Hematopoietic multipotent progenitor cell treated with erythropoietin and hydrocortisone succinate and interleukin-3 and kit ligand, for 15 days (in vitro differentiated cells): ENCODE results near the gene CDH22.

Source experiments
- DNase-seq: peaks from one replicate; pipeline ENCODE4 v3.0.0-alpha.2; 2015; ENCODE audit warnings: low spot score

CDH22 gene

DNA sequence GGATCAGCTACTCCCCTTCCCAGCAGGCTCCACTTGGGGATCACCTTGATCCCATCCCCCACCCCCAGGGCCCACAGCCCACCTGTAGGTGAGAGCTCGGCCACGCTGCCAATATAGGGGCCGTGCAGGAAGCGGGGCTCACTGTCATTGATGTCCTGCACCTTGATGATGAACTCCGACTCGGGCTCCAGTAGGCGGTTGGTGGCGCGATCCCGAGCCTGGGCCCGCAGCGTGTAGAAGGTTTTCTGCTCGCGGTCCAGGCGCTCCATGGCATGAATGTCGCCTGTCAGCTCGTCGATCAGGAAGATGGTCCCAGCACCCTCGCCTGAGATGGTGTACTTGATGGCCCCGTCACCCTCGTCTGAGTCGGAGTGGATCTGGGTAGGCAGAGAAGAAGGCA is 67.4 kb downstream of the CDH22 start:
- DNase-seq: no peak

DNA sequence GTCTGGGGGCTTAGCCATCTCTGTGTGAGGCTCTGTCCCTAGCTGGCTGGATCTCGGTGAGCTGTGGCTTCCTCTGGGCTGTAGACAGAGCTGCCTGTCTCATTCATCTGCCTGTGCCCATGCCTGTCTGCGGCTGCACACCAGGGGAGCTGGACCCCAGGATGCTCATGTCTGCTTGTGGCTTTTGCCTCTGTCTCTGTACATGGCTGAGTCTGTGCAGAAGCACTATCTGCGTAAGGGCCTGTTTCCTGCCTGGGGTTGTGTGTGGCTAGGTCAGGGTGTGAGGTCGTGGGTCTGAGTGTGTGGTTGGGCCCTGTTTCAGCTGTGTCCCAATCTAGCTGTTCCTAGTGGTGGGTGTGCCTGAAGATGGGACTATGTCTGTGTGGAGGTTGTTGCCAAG is 68.2 kb downstream of the CDH22 start:
- DNase-seq: no peak

DNA sequence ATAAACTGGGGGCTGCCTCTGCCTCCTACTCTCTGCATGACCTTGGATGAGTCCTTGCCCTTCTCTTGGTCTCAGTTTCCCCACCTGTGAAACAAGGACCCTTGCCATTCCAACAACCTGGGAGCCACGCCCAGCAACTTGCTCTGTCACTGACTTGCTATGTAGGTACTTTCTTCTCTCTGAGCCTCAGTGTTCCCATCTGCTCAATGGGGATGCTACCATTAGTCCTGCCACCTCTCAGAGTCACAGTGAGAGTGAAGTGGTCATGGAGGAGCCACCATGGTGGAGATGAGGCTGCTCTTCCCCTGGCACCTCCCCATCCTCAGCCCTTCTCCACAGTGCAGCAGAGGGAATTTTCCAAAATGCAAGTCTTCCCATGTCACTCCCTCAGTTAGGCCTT is 70.6 kb downstream of the CDH22 start:
- DNase-seq: no peak

DNA sequence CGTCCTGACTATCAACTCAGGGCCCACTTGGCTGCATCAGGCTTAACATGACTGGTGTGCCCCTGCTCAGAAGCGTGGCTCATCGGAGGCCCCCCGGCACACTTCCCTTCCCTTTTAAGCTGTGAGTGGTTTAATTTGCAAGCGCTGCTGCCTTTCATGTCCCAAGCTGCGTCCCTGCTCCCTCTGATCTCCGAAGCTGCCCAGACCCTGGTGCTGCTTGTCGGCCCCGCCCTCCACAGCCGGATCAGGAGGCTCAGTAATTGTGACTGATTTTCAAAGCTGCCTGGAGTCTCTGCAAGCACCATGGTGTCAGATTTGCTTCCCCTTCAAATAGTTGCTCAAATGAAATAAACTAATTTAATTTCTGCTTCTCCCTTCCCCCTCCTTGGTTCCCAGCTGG is 71.1 kb downstream of the CDH22 start:
- no peak for DNase-seq

DNA sequence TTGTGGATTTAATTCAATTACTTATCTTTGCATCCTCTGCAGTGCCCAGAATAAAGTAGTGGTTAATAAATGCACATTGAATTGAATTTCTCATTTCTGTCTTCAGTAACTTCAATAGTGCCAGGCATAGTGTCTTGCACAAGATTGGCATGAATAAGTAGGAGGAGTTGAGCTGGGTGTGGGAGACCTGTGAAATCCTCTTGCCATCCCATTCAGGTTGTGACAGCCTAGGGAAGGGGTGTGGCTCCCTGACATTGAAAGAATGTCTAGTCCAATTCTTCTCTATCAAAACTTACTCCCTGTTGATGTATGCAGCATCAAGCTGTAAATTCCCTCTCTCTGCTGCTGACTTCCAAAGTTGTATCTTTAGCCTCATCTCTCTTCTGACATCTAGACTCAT is 73.2 kb downstream of the CDH22 start:
- no peak for DNase-seq

DNA sequence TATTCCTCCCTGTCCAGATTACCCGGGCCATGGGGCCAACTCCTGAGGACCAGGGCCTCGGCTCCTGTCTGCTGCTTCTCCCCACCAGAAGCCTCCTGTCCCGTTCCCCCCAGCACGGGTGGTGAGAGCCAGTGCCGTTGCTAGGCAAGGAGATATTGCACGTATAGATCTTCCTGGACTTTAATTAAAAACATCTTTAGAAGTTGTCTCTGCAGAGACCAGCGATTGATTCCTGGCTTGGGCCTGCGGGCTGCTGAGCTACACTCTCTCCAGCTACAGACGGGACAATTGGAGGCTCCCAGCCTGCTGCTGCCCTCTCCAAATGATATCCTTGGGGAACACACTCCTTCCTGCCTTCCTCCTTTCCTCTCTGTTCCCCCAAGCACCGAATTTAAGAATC is 74.6 kb downstream of the CDH22 start:
- DNase-seq: no peak

DNA sequence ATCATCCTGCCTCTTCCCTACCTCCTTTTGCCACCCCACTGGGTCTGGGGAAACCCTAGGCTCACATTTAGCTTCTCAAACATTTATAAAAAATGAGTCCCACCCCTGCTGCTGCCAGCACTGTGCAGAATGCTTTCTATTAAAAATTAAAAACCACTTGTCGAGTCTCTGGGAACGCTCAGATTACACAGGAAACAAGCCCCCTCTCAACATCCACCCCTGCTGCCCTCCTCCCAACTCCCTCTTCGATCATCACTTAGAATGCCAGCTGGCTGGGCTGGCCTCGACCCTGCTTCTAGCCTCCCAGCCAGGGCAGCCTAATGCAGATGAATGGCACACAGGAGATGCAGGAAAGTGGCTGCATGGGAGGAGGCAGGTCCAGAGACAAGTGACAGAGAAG is 75.8 kb downstream of the CDH22 start:
- DNase-seq: no peak

DNA sequence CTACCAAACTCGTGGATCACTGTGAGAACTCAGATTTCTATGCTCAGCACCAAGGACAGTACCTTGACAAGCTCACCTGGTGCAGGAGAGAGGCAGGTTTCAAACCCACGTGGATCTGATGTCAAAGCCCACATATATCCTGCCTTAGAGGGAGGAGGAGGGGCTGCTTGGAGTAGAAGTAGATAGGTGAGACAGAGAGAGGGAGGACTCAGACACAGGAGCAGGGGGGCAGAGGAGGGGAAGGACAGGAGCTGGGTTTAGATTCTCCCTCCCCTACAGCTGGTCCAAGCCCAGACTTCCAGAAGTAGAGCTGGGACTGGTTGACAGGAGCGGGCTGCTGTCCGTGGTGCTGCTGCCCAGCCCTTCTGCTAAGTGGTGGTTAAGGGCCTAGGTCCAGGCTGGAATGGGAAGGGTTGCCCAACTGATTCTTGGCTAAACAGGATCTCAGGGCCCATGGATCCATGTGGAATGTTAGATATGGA is 77.5 kb downstream of the CDH22 start:
- DNase-seq: no peak

DNA sequence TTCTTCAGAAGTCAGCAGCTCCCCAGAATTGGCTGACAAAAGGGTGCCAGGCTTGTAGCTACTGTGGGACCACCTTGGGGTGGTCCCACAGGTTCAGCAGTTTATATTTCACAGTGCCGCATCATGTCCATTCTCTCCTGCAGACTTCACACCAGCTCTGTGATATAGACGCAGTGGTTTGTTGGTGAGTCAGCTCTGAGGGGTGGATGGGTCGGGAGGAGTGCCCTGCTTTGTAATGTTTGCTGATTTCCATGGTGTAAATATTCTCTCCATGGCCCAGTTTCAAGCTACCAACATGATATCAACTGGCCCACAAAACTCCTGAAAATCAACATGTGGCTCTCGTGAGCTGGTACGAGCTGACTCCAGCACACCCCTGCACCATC is 78.2 kb downstream of the CDH22 start:
- DNase-seq: no peak

DNA sequence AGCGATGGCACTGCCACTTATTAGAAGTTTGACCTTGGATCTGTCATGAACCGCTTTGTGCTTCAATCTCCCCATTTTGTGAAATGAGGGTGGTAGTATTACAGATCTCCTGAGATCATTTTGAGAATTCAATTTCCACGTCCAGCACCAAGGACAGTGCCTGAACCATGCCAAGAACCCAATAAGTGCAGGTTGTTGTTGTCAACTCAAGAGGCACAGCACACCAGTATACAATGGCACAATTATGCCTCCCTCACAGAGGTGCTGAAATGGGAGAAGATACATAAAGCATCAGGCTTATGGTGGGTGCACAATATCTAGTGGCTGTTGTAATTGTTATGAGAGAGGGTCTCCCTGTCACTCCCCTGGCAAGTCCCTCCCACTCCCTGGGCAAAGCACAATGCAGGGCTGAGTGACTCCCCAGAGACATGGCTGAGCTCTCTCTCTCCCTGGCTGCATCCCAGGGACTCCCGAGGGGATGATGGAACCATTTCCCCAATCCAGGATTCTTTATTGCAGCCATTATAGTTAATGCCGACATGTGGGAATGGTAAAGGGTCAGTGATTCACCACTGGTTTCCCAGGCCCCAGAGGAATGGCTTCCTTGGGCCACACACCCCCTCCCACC is 78.7 kb downstream of the CDH22 start:
- no peak for DNase-seq

DNA sequence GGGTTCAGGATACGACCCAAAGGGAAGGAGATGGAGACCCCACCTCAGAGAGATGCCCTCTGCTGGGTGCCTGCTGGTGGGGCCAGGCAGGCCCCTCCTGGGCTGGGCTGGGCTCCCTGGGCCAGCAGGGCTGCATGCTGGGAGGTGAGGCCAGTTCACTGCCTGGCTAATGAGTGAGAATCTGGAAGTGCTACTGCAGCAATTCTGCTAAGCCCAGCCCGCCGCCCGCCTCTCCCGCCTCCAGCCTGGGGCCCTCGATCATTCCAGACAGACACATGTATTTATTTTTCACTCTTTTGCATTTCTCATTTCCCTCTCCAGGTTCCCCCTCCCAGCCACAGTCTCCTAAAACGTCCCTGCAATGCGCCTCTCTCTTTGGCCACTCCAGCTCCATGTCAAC is 79.6 kb downstream of the CDH22 start:
- DNase-seq: no peak

DNA sequence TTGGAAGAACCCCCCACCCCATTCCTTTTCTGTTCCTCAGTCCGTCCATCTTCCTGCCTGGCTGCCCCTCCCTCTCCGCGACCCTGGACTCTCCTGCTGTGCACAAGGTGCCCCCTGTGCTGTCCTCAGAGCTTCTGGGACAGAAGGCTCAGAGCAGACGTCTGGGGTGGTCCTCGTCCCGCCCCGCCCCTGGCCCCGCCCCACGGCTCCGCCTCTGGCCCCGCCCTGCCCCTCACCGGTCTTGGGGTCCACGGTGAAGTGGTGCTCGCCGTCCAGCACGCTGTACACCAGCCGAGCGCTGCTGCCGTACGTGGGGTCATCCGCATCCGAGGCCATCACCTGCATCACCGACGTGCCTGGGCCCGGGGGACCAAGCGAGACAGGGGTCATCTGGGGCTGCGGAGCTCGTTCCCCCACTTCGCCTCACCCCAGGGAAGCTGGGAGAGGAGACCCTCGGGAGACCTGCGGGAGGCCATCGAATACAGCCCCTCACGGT is 81.0 kb downstream of the CDH22 start:
- no peak for DNase-seq

DNA sequence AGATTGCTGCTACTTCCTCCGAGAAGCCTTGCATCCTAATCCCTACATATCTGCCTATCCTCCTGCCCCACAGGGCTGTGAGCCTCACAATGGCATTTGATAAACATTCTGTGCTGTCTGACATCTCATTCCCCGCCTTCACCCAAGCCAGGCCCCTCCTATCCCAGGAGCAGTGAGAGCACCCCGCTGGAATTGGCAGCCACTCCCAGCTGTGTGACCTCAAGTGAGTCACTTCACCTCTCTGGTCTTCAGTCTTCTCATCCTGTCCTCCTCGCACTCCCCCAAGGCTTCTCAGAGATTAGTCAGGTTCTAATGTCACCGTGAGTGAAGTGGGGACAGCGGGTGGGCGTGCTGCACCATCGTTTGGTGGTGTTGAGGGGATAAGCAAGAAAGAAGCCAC is 81.7 kb downstream of the CDH22 start:
- DNase-seq: no peak

DNA sequence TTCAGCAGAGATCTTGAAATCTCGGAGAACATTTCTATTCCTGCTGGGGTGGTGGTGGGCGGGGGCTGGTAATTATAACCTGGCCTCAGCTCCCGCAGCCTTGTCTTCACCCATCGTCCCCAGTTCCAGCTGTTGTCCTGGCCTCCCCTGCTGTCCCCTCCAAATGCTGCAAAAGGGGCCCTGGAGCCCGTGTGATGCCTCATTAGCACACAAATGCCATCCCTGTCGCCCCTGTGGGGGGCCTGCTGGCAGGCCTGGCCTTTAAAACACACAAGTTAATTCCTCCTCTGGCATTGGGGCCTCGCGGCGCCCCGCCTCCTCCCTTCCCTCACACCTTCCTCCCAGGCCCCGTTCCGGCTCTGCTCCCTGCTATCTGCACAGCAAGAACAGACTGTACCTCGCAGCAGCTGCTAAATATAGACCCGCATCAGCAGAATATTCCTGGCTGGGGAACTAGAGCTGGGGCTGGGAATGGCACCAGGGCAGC is 85.7 kb downstream of the CDH22 start:
- no peak for DNase-seq

DNA sequence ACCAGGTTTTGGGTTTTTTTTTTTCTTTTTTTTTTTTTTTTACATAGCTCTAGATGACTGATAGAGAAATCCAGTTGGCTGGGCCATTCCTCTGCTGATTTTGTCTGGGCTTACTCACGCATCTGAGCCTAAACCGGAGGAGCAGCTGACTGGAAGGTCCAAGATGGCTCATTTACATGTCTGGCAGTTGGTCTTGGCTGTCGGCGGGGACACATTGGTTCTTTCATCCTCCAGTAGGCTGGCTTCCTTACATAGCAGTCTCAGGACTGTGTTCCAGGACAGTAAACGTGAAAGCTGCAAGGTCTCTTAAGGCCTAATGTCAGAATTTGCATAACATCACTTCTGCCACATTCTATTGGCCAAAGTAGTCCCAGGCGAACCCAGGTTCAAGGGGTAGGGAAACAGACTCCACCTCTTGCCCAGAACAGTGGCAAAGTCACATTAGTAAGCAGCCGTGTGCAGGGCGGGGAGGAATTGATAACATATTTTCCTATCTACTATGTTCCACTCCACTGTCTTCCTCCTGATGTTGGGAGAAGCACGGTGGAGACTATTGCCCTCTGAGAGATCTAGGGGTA is 87.0 kb downstream of the CDH22 start:
- no peak for DNase-seq

DNA sequence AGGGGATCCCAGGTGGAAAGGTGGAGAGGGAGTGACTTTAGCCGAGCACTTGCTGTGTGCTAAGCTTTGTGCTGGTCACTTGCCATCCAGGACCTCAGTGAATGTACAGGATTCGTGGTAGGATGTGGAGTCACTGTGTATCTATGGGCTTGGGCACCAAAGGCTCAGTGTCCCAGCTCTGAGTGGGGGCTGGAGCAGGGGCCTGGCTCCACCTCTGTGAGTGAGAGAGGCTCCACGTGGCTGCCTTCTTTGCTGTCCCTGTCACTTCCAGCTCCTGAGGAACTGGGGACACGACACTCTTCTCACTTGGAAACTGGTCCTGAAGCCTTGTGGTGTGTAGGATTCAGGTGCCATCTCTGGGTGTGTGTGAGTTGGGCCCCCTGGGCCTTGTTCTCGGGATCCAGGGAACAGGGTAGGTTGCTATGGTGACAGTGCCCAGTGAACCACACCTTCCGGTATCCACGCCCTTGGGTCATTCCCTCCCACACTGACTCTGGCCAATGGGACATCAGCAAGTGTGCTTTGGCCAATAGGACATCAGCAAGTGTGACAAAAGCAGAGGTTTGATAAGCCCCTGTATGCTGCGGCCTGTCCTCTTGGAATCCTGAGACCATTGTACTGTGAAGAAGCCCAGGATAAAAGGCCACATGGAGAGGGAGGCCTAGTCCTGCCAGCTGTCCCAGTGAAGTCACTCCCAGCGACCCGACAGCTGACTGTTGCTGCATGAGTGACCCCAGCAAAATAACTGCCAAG is 87.7 kb downstream of the CDH22 start:
- DNase-seq: no peak

DNA sequence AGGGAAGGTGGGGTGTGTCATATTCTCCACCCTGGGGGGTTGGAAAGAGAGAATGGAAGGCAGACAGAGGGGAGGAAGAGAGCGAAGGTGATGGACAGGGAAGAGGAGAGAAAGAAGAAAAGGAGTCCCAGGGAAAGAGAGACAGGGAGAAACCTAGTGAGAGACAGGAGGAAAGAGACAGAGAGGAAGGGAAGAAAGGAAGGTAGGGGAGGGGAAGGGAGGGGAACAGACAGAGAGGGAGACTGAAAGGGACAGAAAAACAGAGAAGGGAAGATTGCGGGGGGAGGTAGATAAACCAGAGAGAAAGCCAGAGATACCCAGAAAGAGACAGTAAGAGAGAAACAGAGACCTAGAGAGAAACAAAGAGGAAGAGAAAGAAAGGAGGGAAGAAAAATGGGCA is 88.4 kb downstream of the CDH22 start:
- no peak for DNase-seq

DNA sequence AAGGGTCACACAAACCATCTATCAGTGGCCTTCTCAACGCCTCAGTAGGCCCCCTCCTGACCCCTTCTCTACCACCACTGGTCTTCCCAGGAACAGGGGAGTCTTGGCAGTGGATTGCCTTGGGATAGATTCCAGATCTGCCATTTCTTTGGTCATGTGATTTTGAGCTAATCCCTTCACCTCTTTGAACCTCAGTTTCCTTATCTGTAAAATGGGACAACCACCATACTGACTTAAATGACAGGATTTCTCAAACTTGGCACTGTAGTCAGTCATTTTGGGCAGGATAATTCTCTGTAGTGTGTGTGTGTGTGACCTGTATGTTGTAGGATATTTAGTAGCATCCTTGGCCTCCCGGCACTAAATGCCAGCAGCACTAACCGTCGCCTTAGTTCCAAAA is 89.1 kb downstream of the CDH22 start:
- no peak for DNase-seq

DNA sequence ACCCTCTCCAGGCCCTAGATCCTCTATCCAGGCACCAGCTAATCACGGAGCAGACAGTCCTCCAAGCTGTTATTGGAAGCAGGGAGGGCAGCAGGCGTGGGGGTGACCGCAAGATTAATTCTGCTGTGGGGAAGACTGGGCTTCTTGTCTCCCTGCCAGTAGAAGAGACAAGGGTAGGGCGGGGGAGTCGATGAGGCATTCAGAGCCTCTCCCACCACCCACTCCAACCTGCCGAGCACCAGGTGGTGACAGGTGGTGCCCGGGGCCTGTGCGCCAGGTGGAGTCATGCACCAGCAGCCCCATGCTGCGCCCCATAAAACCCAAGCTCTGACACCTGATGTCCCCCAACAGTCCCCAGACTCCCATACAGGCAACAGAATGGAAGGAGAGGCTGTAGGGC is 89.6 kb downstream of the CDH22 start:
- no peak for DNase-seq

DNA sequence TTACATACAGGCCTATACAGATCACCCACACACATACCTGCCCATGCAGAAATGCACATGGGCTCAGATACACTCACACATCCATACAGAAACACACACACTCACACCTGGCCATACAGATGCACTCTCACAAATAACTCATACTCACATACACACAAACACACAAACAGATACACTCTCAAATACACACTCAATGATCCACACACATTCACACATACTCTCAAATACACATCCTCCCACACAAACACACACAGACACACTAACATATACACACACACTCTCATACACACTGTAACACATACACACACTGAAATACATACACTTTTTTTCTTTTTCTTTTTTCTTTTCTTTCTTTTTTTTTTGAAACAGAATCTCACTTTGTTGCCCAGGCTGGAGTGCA is 90.7 kb downstream of the CDH22 start:
- DNase-seq: no peak

DNA sequence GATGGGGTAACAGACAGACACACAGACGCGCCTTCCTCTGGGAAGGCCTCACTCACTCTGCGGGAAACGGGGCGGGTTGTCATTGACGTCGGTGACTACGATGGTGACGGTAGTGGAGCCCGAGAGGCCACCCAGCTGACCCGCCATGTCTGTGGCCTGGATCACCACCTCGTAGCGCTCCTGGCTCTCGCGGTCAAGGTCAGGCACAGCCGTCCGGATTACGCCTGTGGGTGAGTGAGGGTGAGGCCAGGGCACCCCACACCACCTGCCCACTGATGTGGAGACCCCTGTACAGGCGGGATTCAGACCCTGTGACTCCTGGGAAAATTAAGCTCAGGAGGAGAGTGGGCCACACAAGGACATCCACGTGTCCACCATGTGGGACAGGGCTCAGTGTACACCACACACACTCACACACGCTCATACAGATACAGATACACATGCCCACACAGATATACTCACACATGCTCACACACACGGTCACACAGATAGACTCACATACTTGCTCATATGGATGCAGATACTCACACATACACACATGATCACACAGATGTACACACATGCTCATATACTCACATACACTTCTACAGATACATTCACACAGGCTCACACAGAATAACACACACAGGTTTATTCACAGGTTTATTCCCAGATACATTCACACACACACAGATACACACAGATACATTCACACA is 91.4 kb downstream of the CDH22 start:
- DNase-seq: no peak

DNA sequence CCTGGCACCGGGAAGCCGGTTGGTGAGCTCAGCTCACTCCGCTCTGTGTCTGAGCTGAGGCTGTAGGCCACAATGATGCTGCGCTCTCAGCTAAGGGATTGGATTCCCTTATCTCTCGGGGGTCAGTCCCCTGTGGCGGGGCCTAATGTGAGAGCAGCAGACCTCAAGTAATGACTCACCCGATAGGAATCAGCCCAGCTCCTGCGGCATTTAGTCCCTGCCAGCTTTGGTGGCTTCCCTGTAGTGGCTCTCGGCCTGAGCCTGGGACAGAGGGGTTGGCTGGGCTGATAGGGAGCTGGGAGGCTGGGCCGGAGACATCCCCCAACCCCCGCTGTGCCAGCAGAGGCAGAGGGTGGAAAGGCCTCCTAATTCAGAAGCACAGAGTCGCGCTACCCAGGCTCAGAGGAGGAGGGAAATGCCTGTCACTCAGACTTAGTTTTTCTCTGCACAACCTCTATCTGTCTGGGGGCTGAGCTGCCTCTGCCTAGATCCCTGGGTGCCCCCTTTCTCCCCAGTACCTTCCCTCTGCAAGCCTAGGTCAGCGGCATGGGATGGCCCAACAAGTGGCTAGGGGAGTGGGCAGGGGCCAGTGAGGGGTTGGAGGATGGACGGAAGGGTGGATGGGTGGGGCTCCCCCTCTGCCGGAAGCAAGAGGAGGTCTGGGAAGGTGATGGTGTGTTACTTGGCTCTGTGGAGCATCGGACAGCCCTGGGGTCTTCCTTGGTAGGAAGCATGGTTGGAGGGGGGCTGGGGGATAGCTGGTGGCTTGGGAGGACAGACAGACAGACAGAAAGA is 92.2 kb downstream of the CDH22 start:
- peak; percentile 12 for DNase-seq
